Stimulated activated effector memory CD8-positive, alpha-beta T cell treated with anti-CD3 and anti-CD28 coated beads, Interleukin-12 subunit alpha, Interleukin-12 subunit beta, amount 100 ng/mL, for 72 hours (primary cell): Measurements from ENCODE around the gene ACTG2.
"Not testable (repeated sequence)": the region's sequence is repeated elsewhere in the genome, so short reads cannot be mapped to it uniquely, and the experiment has no call there.

Experiments
- ATAC-seq: fragments of 150-1000 bp; cut with Tn5 transposase; 2 replicates; pipeline ENCODE4 v1.10.0; 2021
- DNase-seq, 2 donors: peaks; one replicate each; pipeline ENCODE4 v3.0.0; 2021 to 2022; ENCODE audit warnings: low spot score in 2 of 2
- H3K27ac Mint-ChIP-seq: one replicate; pipeline ENCODE4 v1.8.0; 2022; ENCODE audit warnings: mild to moderate bottlenecking, mixed read lengths
- H3K36me3 Mint-ChIP-seq: one replicate; pipeline ENCODE4 v1.8.0; 2022; ENCODE audit warnings: mild to moderate bottlenecking, mixed read lengths
- H3K4me1 Mint-ChIP-seq: one replicate; pipeline ENCODE4 v1.8.0; 2022; ENCODE audit warnings: mixed read lengths
- H3K4me3 Mint-ChIP-seq: one replicate; pipeline ENCODE4 v1.8.0; 2022; ENCODE audit warnings: mild to moderate bottlenecking, mixed read lengths
- H3K9me3 Mint-ChIP-seq: one replicate; pipeline ENCODE4 v1.8.0; 2022; ENCODE audit warnings: mixed read lengths

The ACTG2 gene

GRCh38 chr2:73887596-73888353, 5.0 kb upstream of the ACTG2 start:
- H3K36me3 Mint-ChIP-seq, DNase-seq, H3K9me3 Mint-ChIP-seq, H3K4me3 Mint-ChIP-seq: not testable (repeated sequence)
- Mint-ChIP-seq H3K27ac (peak overlapping the region; percentile 48), H3K4me1 (peaks cover 35% of the 10 kb centered on the region)
- ATAC-seq: peak; percentile 53

DNA sequence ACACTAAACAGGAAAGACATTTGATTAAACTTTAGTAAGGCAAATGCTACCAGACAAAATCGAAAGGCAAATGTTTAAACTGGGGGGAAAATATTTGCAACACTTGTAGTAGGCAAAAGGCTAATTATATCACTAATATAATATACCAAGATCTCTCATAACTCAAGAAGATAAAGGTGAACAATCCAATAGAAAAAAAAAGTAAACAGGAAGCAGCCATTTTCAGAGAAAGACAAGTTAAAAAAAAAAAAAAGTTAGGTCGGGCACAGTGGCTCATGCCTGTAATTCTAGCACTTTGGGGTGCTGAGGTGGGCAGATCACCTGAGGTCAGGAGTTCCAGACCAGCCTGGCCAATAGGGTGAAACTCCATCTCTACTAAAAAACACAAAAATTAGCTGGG, 4.4 kb upstream of the ACTG2 start:
- Mint-ChIP-seq H3K27ac (peak overlapping the region; percentile 48), H3K9me3 (peaks cover 3% of the 10 kb centered on the region), H3K36me3 (no peaks in the 10 kb centered on the region), H3K4me1 (peaks cover 35% of the 10 kb centered on the region), H3K4me3 (no peak overlapping the region)
- DNase-seq (no peak), ATAC-seq (no peak)

GRCh38 chr2:73889206-73889605, 3.6 kb upstream of the ACTG2 start:
- no peak overlapping the region for H3K4me3 Mint-ChIP-seq
- peaks cover 36% of the 10 kb centered on the region for H3K4me1 Mint-ChIP-seq
- no peak overlapping the region for H3K27ac Mint-ChIP-seq
- H3K36me3 Mint-ChIP-seq: no peaks in the 10 kb centered on the region
- ATAC-seq: no peak
- no peak for DNase-seq
- peaks cover 3% of the 10 kb centered on the region for H3K9me3 Mint-ChIP-seq

DNA sequence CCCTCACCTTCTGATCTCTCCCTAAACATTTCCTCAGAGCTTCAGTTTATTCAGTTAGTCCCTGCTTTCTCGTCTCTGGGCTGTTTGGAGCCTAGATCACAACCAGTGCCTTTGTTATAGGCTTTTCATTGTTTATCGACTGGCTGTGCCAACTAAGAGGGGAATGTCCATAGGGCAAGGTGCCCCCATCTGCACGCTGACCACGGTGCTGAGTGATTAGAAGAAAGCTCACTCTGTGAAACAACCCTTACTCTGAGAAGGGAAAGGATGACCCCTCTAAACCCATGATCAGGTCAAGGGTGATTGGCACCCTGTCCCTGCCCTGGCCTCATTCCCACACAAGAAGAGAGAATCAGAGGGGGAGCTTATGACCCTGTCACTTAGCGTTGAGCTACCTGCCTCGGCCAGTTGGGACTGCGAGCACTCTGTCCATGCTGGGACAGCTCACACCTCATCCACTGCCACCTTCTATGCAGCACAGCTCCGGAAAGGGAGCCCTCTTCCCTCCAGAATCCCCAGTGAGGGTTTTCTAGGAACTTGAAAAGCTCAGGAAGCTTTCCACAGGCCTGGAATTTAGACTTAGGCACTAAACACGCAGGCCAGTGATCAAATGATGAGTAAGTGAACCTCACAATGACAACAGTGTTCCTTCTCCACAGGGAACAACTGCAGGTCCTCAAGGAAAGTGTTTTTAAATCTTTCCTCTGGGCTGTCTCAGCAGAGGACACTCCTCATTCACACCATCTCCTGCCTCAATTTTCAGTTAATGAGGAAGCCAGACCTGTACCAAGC, 2.3 kb upstream of the ACTG2 start:
- Mint-ChIP-seq H3K9me3 (peaks cover 3% of the 10 kb centered on the region), H3K4me1 (peaks cover 49% of the 10 kb centered on the region), H3K27ac (no peak overlapping the region), H3K4me3 (no peak overlapping the region), H3K36me3 (no peaks in the 10 kb centered on the region)
- ATAC-seq: no peak
- DNase-seq: no peak

GRCh38 chr2:73891276-73891901, 1.4 kb upstream of the ACTG2 start:
- ATAC-seq (no peak), DNase-seq (no peak)
- Mint-ChIP-seq H3K9me3 (peaks cover 3% of the 10 kb centered on the region), H3K4me1 (peaks cover 49% of the 10 kb centered on the region), H3K27ac (peak overlapping the region; percentile 54), H3K36me3 (peaks cover 4% of the 10 kb centered on the region), H3K4me3 (no peak overlapping the region)

GRCh38 chr2:73893764-73894474, 1.1 kb downstream of the ACTG2 start:
- Mint-ChIP-seq H3K27ac (no peak overlapping the region), H3K36me3 (peaks cover 6% of the 10 kb centered on the region)
- DNase-seq: no peak

DNA sequence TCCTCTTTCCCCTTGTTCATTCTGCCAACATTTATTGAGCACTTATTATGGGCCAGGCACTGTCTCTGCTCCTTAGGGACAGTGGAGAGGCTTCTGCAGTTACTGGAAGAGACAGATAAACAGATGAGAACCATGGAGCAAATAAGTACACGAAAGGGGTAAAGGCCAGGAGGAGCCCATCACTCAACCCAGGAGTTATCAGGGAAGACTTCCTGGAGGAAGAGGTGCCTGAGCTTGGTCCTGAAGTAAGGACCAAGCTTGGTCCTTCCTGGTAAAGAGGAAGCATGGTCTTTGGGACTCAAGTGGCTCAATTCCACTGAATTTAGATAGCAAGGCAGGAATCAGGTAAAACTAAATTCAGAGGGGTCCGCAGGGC, 1.7 kb downstream of the ACTG2 start:
- Mint-ChIP-seq H3K4me1 (peaks cover 45% of the 10 kb centered on the region), H3K9me3 (no peaks in the 10 kb centered on the region), H3K4me3 (peak overlapping the region; percentile 61), H3K36me3 (peaks cover 6% of the 10 kb centered on the region), H3K27ac (peak overlapping the region; percentile 54)
- DNase-seq (no peak), ATAC-seq (no peak)

More at GRCh38 chr2:73893764-73894474, 1.1 kb downstream of the ACTG2 start:
- no peak overlapping the region for H3K4me3 Mint-ChIP-seq
- peaks cover 45% of the 10 kb centered on the region for H3K4me1 Mint-ChIP-seq
- ATAC-seq: no peak
- H3K9me3 Mint-ChIP-seq: no peaks in the 10 kb centered on the region

DNA sequence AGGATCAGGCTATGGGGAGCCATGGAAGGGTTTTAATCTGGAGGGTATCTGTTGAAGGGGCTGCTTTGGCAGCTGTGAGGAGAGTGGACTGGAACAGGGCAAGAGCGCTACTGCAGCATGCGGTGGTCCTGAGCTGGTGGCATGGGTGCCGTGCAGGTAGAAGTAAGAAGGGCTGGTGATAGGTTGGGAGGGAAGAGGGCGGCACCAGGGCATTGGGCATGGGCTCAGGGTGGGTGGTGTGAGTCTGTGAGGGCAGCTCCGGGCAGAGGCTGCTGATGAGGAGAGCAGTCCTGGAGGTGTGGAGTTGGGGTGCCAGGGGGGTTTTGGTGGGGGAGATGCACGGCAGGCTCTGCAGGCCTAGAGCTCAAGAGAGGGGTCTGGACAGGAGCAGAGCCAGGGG, 2.1 kb downstream of the ACTG2 start:
- Mint-ChIP-seq H3K4me1 (peaks cover 45% of the 10 kb centered on the region), H3K27ac (peak overlapping the region; percentile 54), H3K36me3 (peaks cover 6% of the 10 kb centered on the region), H3K9me3 (no peaks in the 10 kb centered on the region), H3K4me3 (peak overlapping the region; percentile 61)
- DNase-seq (no peak), ATAC-seq (no peak)

DNA sequence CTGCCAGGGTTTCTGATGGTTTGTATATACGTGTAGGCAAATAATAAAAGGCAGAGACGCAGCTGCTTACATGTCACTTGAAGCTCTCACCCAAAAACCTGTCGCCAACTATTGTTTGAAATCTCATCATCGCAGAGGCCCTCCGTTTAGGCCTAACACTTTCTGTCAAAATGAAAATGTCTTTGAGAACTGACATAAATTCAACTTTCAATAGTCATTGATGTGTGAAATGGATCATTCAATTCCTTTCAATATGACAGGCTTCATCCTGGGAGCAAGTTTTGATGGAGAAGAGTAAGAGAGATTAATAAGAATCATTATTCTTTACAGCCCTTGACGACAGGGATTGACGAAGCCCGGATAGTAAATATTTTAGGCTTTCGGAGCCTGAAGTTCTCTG, 2.7 kb downstream of the ACTG2 start:
- ATAC-seq (peak; percentile 44), DNase-seq (no peak)
- Mint-ChIP-seq H3K9me3 (no peaks in the 10 kb centered on the region), H3K4me3 (peak overlapping the region; percentile 61), H3K4me1 (peaks cover 45% of the 10 kb centered on the region), H3K27ac (peak overlapping the region; percentile 92), H3K36me3 (peaks cover 6% of the 10 kb centered on the region)

GRCh38 chr2:73896362-73897239, 3.8 kb downstream of the ACTG2 start:
- Mint-ChIP-seq H3K36me3 (peaks cover 6% of the 10 kb centered on the region), H3K27ac (peak overlapping the region; percentile 92), H3K4me1 (peaks cover 39% of the 10 kb centered on the region), H3K4me3 (peak overlapping the region; percentile 61), H3K9me3 (no peaks in the 10 kb centered on the region)
- DNase-seq (peak; percentile 19 to 76), ATAC-seq (peak; percentile 96)

GRCh38 chr2:73897240-73897583, 4.4 kb downstream of the ACTG2 start:
- Mint-ChIP-seq H3K9me3 (no peaks in the 10 kb centered on the region), H3K4me3 (peak overlapping the region; percentile 61), H3K27ac (peak overlapping the region; percentile 92), H3K4me1 (peaks cover 39% of the 10 kb centered on the region), H3K36me3 (peaks cover 6% of the 10 kb centered on the region)
- DNase-seq (no peak), ATAC-seq (no peak)

- Mint-ChIP-seq H3K4me3 (no peak overlapping the region), H3K27ac (no peak overlapping the region), H3K9me3 (no peaks in the 10 kb centered on the region), H3K4me1 (peaks cover 39% of the 10 kb centered on the region), H3K36me3 (peaks cover 6% of the 10 kb centered on the region)
- DNase-seq (no peak), ATAC-seq (no peak)
These were observed 5.1 kb downstream of the ACTG2 start for GRCh38 chr2:73897934-73898333.

DNA sequence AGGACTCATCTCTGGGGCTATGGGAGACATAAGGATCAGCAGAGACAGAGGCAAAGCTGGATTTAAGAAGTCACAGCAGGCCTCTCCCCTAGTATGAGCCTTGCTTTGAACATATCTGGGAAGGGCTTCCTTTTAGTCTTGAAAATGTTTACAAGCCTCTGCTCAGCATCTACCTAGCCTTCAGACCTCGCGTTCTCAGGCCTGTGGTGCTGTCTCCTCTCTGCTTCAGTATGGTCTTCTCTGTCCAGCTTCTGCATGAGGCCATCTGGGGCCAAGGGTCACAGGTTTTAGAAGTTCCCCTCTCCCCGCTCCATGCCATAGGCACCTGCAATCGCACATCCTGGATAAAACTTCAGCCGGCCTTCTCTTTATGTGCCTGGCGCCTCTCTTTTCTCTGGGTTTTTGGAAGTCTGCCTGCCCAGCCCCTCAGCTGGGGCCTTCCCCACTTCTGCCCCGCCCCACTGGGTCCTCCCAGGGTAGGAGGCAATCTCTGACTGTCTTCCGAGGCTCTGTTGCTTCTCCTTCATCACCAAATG, 7.1 kb downstream of the ACTG2 start:
- H3K36me3 Mint-ChIP-seq: peaks cover 6% of the 10 kb centered on the region
- no peak overlapping the region for H3K27ac Mint-ChIP-seq
- H3K4me3 Mint-ChIP-seq: no peak overlapping the region
- peaks cover 31% of the 10 kb centered on the region for H3K4me1 Mint-ChIP-seq
- ATAC-seq (no peak), DNase-seq (peak in 1 of 2 donors; percentile 46)
- H3K9me3 Mint-ChIP-seq: no peaks in the 10 kb centered on the region

DNA sequence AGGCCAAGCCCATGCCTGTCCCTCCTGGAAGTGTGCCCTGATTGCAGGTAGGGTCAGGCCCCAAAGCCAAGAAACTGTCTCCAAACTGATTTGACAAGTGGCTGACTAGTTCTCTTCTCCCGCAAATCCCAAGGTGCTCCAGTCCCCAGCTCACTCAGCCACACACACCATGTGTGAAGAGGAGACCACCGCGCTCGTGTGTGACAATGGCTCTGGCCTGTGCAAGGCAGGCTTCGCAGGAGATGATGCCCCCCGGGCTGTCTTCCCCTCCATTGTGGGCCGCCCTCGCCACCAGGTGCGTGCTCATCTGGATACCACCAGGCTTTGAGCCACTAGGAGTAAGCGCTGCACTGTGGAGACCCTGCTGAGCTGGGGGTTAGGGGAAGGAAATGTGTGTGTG, 8.3 kb downstream of the ACTG2 start:
- H3K4me1 Mint-ChIP-seq: peaks cover 18% of the 10 kb centered on the region
- H3K4me3 Mint-ChIP-seq: no peak overlapping the region
- peaks cover 5% of the 10 kb centered on the region for H3K36me3 Mint-ChIP-seq
- DNase-seq (peak in 1 of 2 donors; percentile 41), ATAC-seq (no peak)
- H3K27ac Mint-ChIP-seq: no peak overlapping the region
- H3K9me3 Mint-ChIP-seq: no peaks in the 10 kb centered on the region
